Fibroblast of lung (primary cell): ENCODE results near the gene SHQ1.

Experiments used
- CTCF ChIP-seq, 2 donors: IDR thresholded peaks in 1 of 2; conservative IDR thresholded peaks in 1 of 2; 1 replicate in 1 of 2; 2 replicates in 1 of 2; pipeline ENCODE4 v1.5.1; 2011 to 2012; ENCODE audit warnings: low read length in 2 of 2, control low read depth in 1 of 2, inconsistent platforms in 1 of 2, low read depth in 1 of 2, mild to moderate bottlenecking in 1 of 2
- EZH2 ChIP-seq: IDR thresholded peaks from 2 replicates; pipeline ENCODE4 v1.5.1; 2012; ENCODE audit warnings: low read length, control low read depth, mild to moderate bottlenecking; ENCODE audit errors: missing control alignments

GRCh38 chr3:72894976-72895552 lies 46.8 kb upstream of the SHQ1 start:
- TF ChIP-seq EZH2: no peak
- no peak for TF ChIP-seq CTCF (conservative IDR thresholded peaks at IDR 0.05 in 1 of 2, IDR thresholded peaks at IDR 0.05 in 1 of 2; ENCODE audit: low read depth in 1 of 2, low read length in 2 of 2)
